ENCODE data around the gene CABP5. TPM values are rescaled to one million over a fixed set of nuclear protein-coding genes. Genes with fewer than 3 reads are reported as not detected.

Gene CABP5
- total RNA-seq, 8 experiments from 2014 or later = 0.43 TPM; not detected in 7

Other genes with a start within 250 kb of the CABP5 start
- gene TPRX1, start 239.5 kb downstream of the CABP5 start, total RNA-seq = 1 to 10 TPM in 1 of 8 experiments, under 1 TPM in 3, not detected in 4; 0.33 to 1.1 (median 0.46) TPM
- gene CRX, start 222.1 kb downstream of the CABP5 start, total RNA-seq = 1 to 10 TPM in 2 of 8 experiments, under 1 TPM in 5, not detected in 1; 0.05 to 3.0 (median 0.63) TPM
- 1 to 10 TPM in 1 of 8 experiments, under 1 TPM in 3, not detected in 4; 0.46 to 1.3 (median 0.53) TPM for gene TPRX2, start 184.8 kb downstream of the CABP5 start, total RNA-seq
- under 1 TPM in 1 of 8 experiments, not detected in 7; 0.19 TPM for gene SULT2A1, start 157.8 kb downstream of the CABP5 start, total RNA-seq
- not detected for gene BSPH1, start 51.9 kb downstream of the CABP5 start, total RNA-seq
- gene ELSPBP1, start 49.4 kb downstream of the CABP5 start, total RNA-seq = 1 to 10 TPM in 2 of 8 experiments, under 1 TPM in 2, not detected in 4; 0.22 to 2.1 (median 1.1) TPM
- gene PLA2G4C, start 66.7 kb upstream of the CABP5 start, total RNA-seq = 10 to 100 TPM in 4 of 8 experiments, 1 to 10 TPM in 4; 3.5 to 20.5 (median 8.9) TPM
- 10 to 100 TPM; 12.8 to 54.4 (median 24.0) TPM for gene LIG1, start 126.3 kb upstream of the CABP5 start, total RNA-seq
- 1 to 10 TPM; 1.1 to 3.9 (median 2.4) TPM for gene ZSWIM9, start 126.6 kb upstream of the CABP5 start, total RNA-seq
- gene CARD8, start 211.8 kb upstream of the CABP5 start, total RNA-seq = 10 to 100 TPM; 12.3 to 35.1 (median 16.8) TPM
- gene ZNF114, start 226.0 kb upstream of the CABP5 start, total RNA-seq = 1 to 10 TPM in 6 of 8 experiments, under 1 TPM in 2; 0.15 to 6.4 (median 4.0) TPM

All from motor neuron (in vitro differentiated cells).